GM23338 (cell line): ENCODE data around the gene INO80E. TPM values are rescaled to one million over a fixed set of nuclear protein-coding genes. Genes with fewer than 3 reads are reported as not detected.

Source experiments
- ATAC-seq: fragments of 200-7000 bp; cut with Tn5 transposase; 3 replicates; pipeline ENCODE4 v1.9.1; 2020
- DNase-seq: peaks from one replicate; pipeline ENCODE4 v3.0.0-alpha.2; 2015; ENCODE audit warnings: low spot score
- H2AFZ ChIP-seq: fragments of 200-600 bp; sonication (generic); 2 replicates; pipeline ENCODE4 v1.8.0; 2016; ENCODE audit warnings: antibody characterized with exemption, mild to moderate bottlenecking, moderate library complexity
- H3F3A ChIP-seq: fragments of 200-600 bp; sonication (generic); replicated peaks from 2 replicates; pipeline ENCODE4 v1.8.0; 2017; ENCODE audit warnings: antibody characterized with exemption, mixed run types, low read depth
- H3K27ac ChIP-seq: fragments of 200-600 bp; sonication (generic); 2 replicates; pipeline ENCODE4 v1.6.1; 2016; ENCODE audit warnings: low read depth
- H3K27me3 ChIP-seq: fragments of 200-600 bp; sonication (generic); 2 replicates; pipeline ENCODE4 v1.8.0; 2016; ENCODE audit warnings: mild to moderate bottlenecking, mixed run types, moderate library complexity; ENCODE audit not compliant: insufficient read depth
- H3K36me3 ChIP-seq: fragments of 200-600 bp; sonication (generic); 2 replicates; pipeline ENCODE4 v1.8.0; 2016; ENCODE audit warnings: mild to moderate bottlenecking; ENCODE audit not compliant: insufficient read depth
- H3K4me1 ChIP-seq: fragments of 200-600 bp; sonication (generic); 2 replicates; pipeline ENCODE4 v1.8.0; 2016; ENCODE audit warnings: mild to moderate bottlenecking, moderate library complexity; ENCODE audit not compliant: insufficient read depth
- H3K4me2 ChIP-seq: fragments of 200-600 bp; sonication (generic); 2 replicates; pipeline ENCODE4 v1.7.1; 2017; ENCODE audit warnings: mixed run types
- H3K4me3 ChIP-seq: fragments of 200-600 bp; sonication (generic); 2 replicates; pipeline ENCODE4 v1.6.1; 2016; ENCODE audit warnings: mixed run types
- H3K79me2 ChIP-seq: fragments of 200-600 bp; sonication (generic); replicated peaks from 2 replicates; pipeline ENCODE4 v1.8.0; 2017; ENCODE audit warnings: mild to moderate bottlenecking; ENCODE audit not compliant: insufficient read depth
- H3K9me2 ChIP-seq: fragments of 200-600 bp; sonication (generic); 2 replicates; pipeline ENCODE4 v1.8.0; 2017; ENCODE audit not compliant: insufficient read depth
- H4K20me1 ChIP-seq: fragments of 200-600 bp; sonication (generic); replicated peaks from 2 replicates; pipeline ENCODE4 v1.8.0; 2017; ENCODE audit warnings: mild to moderate bottlenecking; ENCODE audit not compliant: insufficient read depth
- H3K27ac Mint-ChIP-seq: 2 replicates; pipeline ENCODE4 v1.8.0; 2020; ENCODE audit warnings: inconsistent platforms, mild to moderate bottlenecking, moderate library complexity, mixed read lengths
- H3K27me3 Mint-ChIP-seq: 3 replicates; pipeline ENCODE4 v1.8.0; 2022; ENCODE audit warnings: low read depth, mild to moderate bottlenecking, moderate library complexity, mixed read lengths, inconsistent platforms; ENCODE audit not compliant: insufficient read depth, poor library complexity
- H3K36me3 Mint-ChIP-seq: 3 replicates; pipeline ENCODE4 v1.8.0; 2021; ENCODE audit warnings: low read depth, mild to moderate bottlenecking, inconsistent platforms, moderate library complexity, mixed read lengths
- H3K4me1 Mint-ChIP-seq: 3 replicates; pipeline ENCODE4 v1.8.0; 2020; ENCODE audit warnings: mild to moderate bottlenecking, inconsistent platforms, mixed read lengths
- H3K4me3 Mint-ChIP-seq: 3 replicates; pipeline ENCODE4 v1.8.0; 2021; ENCODE audit warnings: moderate library complexity, mild to moderate bottlenecking, inconsistent platforms, mixed read lengths
- H3K9me3 Mint-ChIP-seq: 3 replicates; pipeline ENCODE4 v1.8.0; 2020; ENCODE audit warnings: moderate library complexity, mild to moderate bottlenecking, inconsistent platforms, mixed read lengths
- CREB1 ChIP-seq: fragments of 250-450 bp; sonication (Bioruptor Pico); IDR thresholded peaks from 2 replicates; pipeline ENCODE4 v1.5.0; 2020; ENCODE audit warnings: low read depth, mild to moderate bottlenecking, moderate library complexity
- EZH2 ChIP-seq: fragments of 200-600 bp; sonication (generic); IDR thresholded peaks from one replicate; pipeline ENCODE4 v1.8.0; 2017; ENCODE audit warnings: antibody characterized with exemption, mild to moderate bottlenecking, low read depth; ENCODE audit not compliant: unreplicated experiment
- EZH2phosphoT487 ChIP-seq: fragments of 200-600 bp; sonication (generic); IDR thresholded peaks from one replicate; pipeline ENCODE4 v1.8.1; 2018; ENCODE audit warnings: antibody characterized with exemption; ENCODE audit not compliant: unreplicated experiment
- JUNB ChIP-seq: IDR thresholded peaks from one replicate; pipeline ENCODE4 v1.6.1; 2016; ENCODE audit warnings: antibody characterized with exemption; ENCODE audit not compliant: unreplicated experiment
- NANOG ChIP-seq: IDR thresholded peaks from 2 replicates; pipeline ENCODE4 v1.6.1; 2016; ENCODE audit warnings: antibody characterized with exemption, borderline replicate concordance
- POLR2AphosphoS5 ChIP-seq: IDR thresholded peaks from 2 replicates; pipeline ENCODE4 v1.6.1; 2016; ENCODE audit warnings: antibody characterized with exemption, low read depth
- STAT1 ChIP-seq: IDR thresholded peaks from one replicate; pipeline ENCODE4 v1.6.1; 2016; ENCODE audit warnings: antibody characterized with exemption; ENCODE audit not compliant: unreplicated experiment
- ZNF114 ChIP-seq: fragments of 250-450 bp; sonication (Bioruptor Pico); IDR thresholded peaks from 2 replicates; pipeline ENCODE4 v1.5.0; 2020; ENCODE audit warnings: mild to moderate bottlenecking, moderate library complexity
- ZNF331 ChIP-seq: fragments of 250-450 bp; sonication (Bioruptor Pico); IDR thresholded peaks from 2 replicates; pipeline ENCODE4 v1.5.0; 2020; ENCODE audit warnings: low read depth, mild to moderate bottlenecking, moderate library complexity
- polyA plus RNA-seq: library from polyadenylated mRNA; unstranded; fragments of >200 nt; fragmentation: Nextera tagmentation; extraction: Ambion mirVana; gene quantifications from 2 replicates; pipeline ENCODE4 v1.2.1, GENCODE V29; 2016
- total RNA-seq: library from RNA; depleted of rRNA; stranded (reverse); fragments of >200 nt; shearing (Covaris generic); gene quantifications from 2 replicates; pipeline ENCODE4 v1.2.3, GENCODE V29; 2014
- TF ChIP-seq, protein P1 (sequence below): fragments of 250-450 bp; sonication (Bioruptor Pico); IDR thresholded peaks from 2 replicates; pipeline ENCODE4 v1.5.0; 2020; ENCODE audit warnings: mild to moderate bottlenecking, moderate library complexity
- TF ChIP-seq, protein P2 (sequence below): IDR thresholded peaks from one replicate; pipeline ENCODE4 v1.6.1; 2018; ENCODE audit warnings: antibody characterized with exemption; ENCODE audit not compliant: unreplicated experiment
- TF ChIP-seq, protein P3 (sequence below): IDR thresholded peaks from 2 replicates; pipeline ENCODE4 v1.6.1; 2016; ENCODE audit warnings: antibody characterized with exemption
- TF ChIP-seq, protein P4 (sequence below), 2 experiments: fragments of 200-600 bp in 1 of 2; sonication (generic) in 1 of 2; conservative IDR thresholded peaks; 2 replicates each; pipeline versions ENCODE4 v1.5.1 to v1.6.1; 2016 to 2017; ENCODE audit warnings: antibody characterized with exemption in 2 of 2, low read depth in 2 of 2, mild to moderate bottlenecking in 2 of 2, moderate library complexity in 1 of 2

The INO80E gene
- total and polyA plus RNA-seq, 2 experiments from 2014 or later, result 66.0 to 71.0 TPM

DNA sequence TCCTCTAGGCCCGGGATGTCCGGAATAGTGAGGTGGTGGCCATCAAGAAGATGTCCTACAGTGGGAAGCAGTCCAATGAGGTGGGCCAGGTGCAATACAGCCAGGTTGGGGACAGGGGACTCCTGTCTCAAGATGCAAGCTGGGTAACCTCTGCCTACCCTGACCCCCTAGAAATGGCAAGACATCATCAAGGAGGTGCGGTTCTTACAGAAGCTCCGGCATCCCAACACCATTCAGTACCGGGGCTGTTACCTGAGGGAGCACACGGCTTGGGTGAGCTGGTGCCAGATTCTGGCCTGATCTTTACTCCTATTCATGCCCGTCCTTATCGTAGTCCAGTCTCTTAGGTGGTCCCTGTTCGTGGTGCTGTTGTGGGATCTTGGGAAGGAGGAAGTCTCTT, 18.0 kb upstream of the INO80E start:
- peaks cover 21% of the 10 kb centered on the region for H3K36me3 ChIP-seq
- H3K27ac Mint-ChIP-seq, result no peak overlapping the region
- peaks cover under 1% of the 10 kb centered on the region; the same call in 1 of the 2 replicates for H3K27me3 ChIP-seq
- peaks cover 17% of the 10 kb centered on the region for H4K20me1 ChIP-seq
- peaks cover 4% of the 10 kb centered on the region for H3K9me3 Mint-ChIP-seq
- no peak overlapping the region for H3K27ac ChIP-seq
- H3K79me2 ChIP-seq, result peaks cover 37% of the 10 kb centered on the region
- peaks cover 12% of the 10 kb centered on the region; the same call in 1 of the 2 replicates for H3F3A ChIP-seq
- H3K4me2 ChIP-seq, result no peak overlapping the region
- no peak for TF ChIP-seq JUNB
- TF ChIP-seq ZNF114 (CRISPR knock-in tag), result no peak
- TF ChIP-seq, protein P1, sequence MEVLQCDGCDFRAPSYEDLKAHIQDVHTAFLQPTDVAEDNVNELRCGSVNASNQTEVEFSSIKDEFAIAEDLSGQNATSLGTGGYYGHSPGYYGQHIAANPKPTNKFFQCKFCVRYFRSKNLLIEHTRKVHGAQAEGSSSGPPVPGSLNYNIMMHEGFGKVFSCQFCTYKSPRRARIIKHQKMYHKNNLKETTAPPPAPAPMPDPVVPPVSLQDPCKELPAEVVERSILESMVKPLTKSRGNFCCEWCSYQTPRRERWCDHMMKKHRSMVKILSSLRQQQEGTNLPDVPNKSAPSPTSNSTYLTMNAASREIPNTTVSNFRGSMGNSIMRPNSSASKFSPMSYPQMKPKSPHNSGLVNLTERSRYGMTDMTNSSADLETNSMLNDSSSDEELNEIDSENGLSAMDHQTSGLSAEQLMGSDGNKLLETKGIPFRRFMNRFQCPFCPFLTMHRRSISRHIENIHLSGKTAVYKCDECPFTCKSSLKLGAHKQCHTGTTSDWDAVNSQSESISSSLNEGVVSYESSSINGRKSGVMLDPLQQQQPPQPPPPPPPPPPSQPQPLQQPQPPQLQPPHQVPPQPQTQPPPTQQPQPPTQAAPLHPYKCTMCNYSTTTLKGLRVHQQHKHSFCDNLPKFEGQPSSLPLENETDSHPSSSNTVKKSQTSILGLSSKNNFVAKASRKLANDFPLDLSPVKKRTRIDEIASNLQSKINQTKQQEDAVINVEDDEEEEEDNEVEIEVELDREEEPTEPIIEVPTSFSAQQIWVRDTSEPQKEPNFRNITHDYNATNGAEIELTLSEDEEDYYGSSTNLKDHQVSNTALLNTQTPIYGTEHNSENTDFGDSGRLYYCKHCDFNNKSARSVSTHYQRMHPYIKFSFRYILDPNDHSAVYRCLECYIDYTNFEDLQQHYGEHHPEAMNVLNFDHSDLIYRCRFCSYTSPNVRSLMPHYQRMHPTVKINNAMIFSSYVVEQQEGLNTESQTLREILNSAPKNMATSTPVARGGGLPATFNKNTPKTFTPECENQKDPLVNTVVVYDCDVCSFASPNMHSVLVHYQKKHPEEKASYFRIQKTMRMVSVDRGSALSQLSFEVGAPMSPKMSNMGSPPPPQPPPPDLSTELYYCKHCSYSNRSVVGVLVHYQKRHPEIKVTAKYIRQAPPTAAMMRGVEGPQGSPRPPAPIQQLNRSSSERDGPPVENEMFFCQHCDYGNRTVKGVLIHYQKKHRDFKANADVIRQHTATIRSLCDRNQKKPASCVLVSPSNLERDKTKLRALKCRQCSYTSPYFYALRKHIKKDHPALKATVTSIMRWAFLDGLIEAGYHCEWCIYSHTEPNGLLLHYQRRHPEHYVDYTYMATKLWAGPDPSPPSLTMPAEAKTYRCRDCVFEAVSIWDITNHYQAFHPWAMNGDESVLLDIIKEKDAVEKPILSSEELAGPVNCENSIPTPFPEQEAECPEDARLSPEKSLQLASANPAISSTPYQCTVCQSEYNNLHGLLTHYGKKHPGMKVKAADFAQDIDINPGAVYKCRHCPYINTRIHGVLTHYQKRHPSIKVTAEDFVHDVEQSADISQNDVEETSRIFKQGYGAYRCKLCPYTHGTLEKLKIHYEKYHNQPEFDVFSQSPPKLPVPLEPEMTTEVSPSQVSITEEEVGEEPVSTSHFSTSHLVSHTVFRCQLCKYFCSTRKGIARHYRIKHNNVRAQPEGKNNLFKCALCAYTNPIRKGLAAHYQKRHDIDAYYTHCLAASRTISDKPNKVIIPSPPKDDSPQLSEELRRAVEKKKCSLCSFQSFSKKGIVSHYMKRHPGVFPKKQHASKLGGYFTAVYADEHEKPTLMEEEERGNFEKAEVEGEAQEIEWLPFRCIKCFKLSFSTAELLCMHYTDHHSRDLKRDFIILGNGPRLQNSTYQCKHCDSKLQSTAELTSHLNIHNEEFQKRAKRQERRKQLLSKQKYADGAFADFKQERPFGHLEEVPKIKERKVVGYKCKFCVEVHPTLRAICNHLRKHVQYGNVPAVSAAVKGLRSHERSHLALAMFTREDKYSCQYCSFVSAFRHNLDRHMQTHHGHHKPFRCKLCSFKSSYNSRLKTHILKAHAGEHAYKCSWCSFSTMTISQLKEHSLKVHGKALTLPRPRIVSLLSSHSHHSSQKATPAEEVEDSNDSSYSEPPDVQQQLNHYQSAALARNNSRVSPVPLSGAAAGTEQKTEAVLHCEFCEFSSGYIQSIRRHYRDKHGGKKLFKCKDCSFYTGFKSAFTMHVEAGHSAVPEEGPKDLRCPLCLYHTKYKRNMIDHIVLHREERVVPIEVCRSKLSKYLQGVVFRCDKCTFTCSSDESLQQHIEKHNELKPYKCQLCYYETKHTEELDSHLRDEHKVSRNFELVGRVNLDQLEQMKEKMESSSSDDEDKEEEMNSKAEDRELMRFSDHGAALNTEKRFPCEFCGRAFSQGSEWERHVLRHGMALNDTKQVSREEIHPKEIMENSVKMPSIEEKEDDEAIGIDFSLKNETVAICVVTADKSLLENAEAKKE, result no peak
- TF ChIP-seq NANOG, result no peak
- TF ChIP-seq POLR2AphosphoS5, result no peak
- TF ChIP-seq STAT1, result no peak
- TF ChIP-seq EZH2, result no peak
- TF ChIP-seq, protein P2, sequence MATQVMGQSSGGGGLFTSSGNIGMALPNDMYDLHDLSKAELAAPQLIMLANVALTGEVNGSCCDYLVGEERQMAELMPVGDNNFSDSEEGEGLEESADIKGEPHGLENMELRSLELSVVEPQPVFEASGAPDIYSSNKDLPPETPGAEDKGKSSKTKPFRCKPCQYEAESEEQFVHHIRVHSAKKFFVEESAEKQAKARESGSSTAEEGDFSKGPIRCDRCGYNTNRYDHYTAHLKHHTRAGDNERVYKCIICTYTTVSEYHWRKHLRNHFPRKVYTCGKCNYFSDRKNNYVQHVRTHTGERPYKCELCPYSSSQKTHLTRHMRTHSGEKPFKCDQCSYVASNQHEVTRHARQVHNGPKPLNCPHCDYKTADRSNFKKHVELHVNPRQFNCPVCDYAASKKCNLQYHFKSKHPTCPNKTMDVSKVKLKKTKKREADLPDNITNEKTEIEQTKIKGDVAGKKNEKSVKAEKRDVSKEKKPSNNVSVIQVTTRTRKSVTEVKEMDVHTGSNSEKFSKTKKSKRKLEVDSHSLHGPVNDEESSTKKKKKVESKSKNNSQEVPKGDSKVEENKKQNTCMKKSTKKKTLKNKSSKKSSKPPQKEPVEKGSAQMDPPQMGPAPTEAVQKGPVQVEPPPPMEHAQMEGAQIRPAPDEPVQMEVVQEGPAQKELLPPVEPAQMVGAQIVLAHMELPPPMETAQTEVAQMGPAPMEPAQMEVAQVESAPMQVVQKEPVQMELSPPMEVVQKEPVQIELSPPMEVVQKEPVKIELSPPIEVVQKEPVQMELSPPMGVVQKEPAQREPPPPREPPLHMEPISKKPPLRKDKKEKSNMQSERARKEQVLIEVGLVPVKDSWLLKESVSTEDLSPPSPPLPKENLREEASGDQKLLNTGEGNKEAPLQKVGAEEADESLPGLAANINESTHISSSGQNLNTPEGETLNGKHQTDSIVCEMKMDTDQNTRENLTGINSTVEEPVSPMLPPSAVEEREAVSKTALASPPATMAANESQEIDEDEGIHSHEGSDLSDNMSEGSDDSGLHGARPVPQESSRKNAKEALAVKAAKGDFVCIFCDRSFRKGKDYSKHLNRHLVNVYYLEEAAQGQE, result no peak
- TF ChIP-seq ZNF331, result no peak
- no peak for TF ChIP-seq CREB1
- TF ChIP-seq EZH2phosphoT487, result no peak
- TF ChIP-seq, protein P3, sequence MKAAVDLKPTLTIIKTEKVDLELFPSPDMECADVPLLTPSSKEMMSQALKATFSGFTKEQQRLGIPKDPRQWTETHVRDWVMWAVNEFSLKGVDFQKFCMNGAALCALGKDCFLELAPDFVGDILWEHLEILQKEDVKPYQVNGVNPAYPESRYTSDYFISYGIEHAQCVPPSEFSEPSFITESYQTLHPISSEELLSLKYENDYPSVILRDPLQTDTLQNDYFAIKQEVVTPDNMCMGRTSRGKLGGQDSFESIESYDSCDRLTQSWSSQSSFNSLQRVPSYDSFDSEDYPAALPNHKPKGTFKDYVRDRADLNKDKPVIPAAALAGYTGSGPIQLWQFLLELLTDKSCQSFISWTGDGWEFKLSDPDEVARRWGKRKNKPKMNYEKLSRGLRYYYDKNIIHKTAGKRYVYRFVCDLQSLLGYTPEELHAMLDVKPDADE, result no peak
- TF ChIP-seq, protein P4, sequence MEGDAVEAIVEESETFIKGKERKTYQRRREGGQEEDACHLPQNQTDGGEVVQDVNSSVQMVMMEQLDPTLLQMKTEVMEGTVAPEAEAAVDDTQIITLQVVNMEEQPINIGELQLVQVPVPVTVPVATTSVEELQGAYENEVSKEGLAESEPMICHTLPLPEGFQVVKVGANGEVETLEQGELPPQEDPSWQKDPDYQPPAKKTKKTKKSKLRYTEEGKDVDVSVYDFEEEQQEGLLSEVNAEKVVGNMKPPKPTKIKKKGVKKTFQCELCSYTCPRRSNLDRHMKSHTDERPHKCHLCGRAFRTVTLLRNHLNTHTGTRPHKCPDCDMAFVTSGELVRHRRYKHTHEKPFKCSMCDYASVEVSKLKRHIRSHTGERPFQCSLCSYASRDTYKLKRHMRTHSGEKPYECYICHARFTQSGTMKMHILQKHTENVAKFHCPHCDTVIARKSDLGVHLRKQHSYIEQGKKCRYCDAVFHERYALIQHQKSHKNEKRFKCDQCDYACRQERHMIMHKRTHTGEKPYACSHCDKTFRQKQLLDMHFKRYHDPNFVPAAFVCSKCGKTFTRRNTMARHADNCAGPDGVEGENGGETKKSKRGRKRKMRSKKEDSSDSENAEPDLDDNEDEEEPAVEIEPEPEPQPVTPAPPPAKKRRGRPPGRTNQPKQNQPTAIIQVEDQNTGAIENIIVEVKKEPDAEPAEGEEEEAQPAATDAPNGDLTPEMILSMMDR (conservative IDR thresholded peaks at IDR 0.05; ENCODE audit: low read depth in 2 of 2), result no peak
- H3K36me3 Mint-ChIP-seq, result peaks cover 32% of the 10 kb centered on the region
- H3K4me3 Mint-ChIP-seq, result no peak overlapping the region
- H3K4me1 ChIP-seq, result peaks cover 27% of the 10 kb centered on the region
- DNase-seq, result no peak
- peaks cover 7% of the 10 kb centered on the region for H3K27me3 Mint-ChIP-seq
- H3K9me2 ChIP-seq, result peaks cover under 1% of the 10 kb centered on the region; the same call in 1 of the 2 replicates
- H3K4me1 Mint-ChIP-seq, result peaks cover 29% of the 10 kb centered on the region
- no peak overlapping the region for H3K4me3 ChIP-seq
- no peak overlapping the region for H2AFZ ChIP-seq
- ATAC-seq, result no peak
